ENCODE data around the gene FN3K. TPM values are rescaled to one million over a fixed set of nuclear protein-coding genes. Genes with fewer than 3 reads are reported as not detected.
"Not testable (repeated sequence)": the region's sequence is repeated elsewhere in the genome, so short reads cannot be mapped to it uniquely, and the experiment has no call there.

The FN3K gene
- polyA plus RNA-seq, 2 of the 4 experiments (the other 2 are of a cell fraction) = 1.3 to 13.2 TPM

DNA sequence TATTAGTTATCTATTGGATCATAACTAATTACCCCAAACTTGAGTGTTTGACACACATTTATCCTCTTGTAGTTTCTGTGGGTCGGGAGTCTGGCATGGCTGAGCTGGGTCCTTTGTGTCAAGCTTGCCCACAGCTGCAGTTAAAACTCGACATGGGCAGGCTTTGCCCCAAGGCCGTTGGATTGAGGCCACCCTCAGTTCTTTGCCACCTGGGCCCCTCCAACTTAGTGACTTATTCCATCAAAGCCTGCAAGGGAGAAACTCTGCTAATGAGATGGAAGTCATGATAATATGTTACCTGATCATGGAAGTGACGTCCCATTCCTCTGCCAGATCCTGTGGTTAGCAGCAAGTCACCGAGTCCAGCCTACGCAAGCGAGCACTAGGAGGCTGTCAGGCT, 33.6 kb downstream of the FN3K start:
- Histone ChIP-seq H3K9me3 (no peaks in the 10 kb centered on the region), H3K27ac (no peak overlapping the region), H3K4me3 (no peak overlapping the region), H3K4me2 (no peak overlapping the region), H3K4me1 (no peaks in the 10 kb centered on the region)
- POLR2A ChIA-PET = no interaction called here
- FAIRE-seq (no peak), ATAC-seq (no peak), DNase-seq (ENCODE audit: low read depth in 1 of 2, low spot score in 1 of 2) (no peak)
- CTCF ChIA-PET = interaction anchor here (3.8 to 20.7 kb wide), 3 partner anchors 8 to 106 kb away, joined by 27 to 450 read pairs (median 106); no protein-coding TSS in a partner anchor
- 86% methylated on average over 7 of the region's 7 CpGs for WGBS (ENCODE audit: missing lambda C conversion rate)
- TF ChIP-seq MAFK (IDR thresholded peaks at IDR 0.05; ENCODE audit: partially characterized antibody) (no peak), ZNF302 (CRISPR knock-in tag; IDR thresholded peaks at IDR 0.05) (no peak), TFCP2L1 (CRISPR knock-in tag; IDR thresholded peaks at IDR 0.05) (no peak), KDM1A (IDR thresholded peaks at IDR 0.05; ENCODE audit: low read depth) (no peak), TP53 (CRISPR knock-in tag; IDR thresholded peaks at IDR 0.05) (no peak), RFX5 (IDR thresholded peaks at IDR 0.05) (no peak), PHF8 (IDR thresholded peaks at IDR 0.05; ENCODE audit: borderline replicate concordance, low read depth) (no peak), EHF (CRISPR knock-in tag; IDR thresholded peaks at IDR 0.05) (no peak), SMC3 (IDR thresholded peaks at IDR 0.05) (no peak), HOXB5 (CRISPR knock-in tag; IDR thresholded peaks at IDR 0.05) (no peak), JUNB (IDR thresholded peaks at IDR 0.05) (no peak)
- TF ChIP-seq, protein P1, sequence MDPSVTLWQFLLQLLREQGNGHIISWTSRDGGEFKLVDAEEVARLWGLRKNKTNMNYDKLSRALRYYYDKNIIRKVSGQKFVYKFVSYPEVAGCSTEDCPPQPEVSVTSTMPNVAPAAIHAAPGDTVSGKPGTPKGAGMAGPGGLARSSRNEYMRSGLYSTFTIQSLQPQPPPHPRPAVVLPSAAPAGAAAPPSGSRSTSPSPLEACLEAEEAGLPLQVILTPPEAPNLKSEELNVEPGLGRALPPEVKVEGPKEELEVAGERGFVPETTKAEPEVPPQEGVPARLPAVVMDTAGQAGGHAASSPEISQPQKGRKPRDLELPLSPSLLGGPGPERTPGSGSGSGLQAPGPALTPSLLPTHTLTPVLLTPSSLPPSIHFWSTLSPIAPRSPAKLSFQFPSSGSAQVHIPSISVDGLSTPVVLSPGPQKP (IDR thresholded peaks at IDR 0.05; ENCODE audit: low read depth, low read length) = no peak
- TF ChIP-seq, protein P2, sequence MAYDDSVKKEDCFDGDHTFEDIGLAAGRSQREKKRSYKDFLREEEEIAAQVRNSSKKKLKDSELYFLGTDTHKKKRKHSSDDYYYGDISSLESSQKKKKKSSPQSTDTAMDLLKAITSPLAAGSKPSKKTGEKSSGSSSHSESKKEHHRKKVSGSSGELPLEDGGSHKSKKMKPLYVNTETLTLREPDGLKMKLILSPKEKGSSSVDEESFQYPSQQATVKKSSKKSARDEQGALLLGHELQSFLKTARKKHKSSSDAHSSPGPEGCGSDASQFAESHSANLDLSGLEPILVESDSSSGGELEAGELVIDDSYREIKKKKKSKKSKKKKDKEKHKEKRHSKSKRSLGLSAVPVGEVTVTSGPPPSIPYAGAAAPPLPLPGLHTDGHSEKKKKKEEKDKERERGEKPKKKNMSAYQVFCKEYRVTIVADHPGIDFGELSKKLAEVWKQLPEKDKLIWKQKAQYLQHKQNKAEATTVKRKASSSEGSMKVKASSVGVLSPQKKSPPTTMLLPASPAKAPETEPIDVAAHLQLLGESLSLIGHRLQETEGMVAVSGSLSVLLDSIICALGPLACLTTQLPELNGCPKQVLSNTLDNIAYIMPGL (CRISPR knock-in tag; IDR thresholded peaks at IDR 0.05; ENCODE audit: borderline replicate concordance) = no peak

DNA sequence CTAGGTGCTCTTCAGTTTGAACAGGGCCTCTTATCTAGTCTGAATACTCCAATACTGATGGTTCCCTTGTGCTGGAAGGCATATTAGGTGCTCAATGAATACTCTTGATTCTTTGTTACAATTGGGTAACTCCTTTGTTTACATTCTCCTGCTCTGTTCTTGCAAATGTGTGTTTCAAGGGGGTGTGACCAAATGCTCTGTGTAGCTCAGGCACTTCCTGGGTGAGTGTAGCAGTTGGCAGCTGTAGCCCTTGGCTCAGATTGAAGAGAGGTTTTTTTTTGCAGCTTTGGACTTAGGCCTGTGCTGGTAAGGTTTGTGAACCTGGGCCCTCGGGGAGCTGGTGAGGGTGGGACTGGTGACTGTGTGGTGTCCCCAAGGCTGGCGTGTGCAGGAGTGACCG, 36.6 kb downstream of the FN3K start:
- Histone ChIP-seq H3K27ac (no peak overlapping the region), H3K4me1 (no peaks in the 10 kb centered on the region), H3K4me3 (no peak overlapping the region), H3K9me3 (no peaks in the 10 kb centered on the region), H3K4me2 (no peak overlapping the region)
- WGBS (ENCODE audit: missing lambda C conversion rate) = 75% methylated on average over 3 of the region's 3 CpGs
- ATAC-seq (peak; percentile 70 to 76; a peak in 5 of 6 replicates), FAIRE-seq (no peak), DNase-seq (ENCODE audit: low read depth in 1 of 2, low spot score in 1 of 2) (peak; percentile 54)
- CTCF ChIA-PET = interaction anchor here (0.9 to 20.7 kb wide), 6 partner anchors 7 to 419 kb away, joined by 3 to 450 read pairs (median 10); no protein-coding TSS in a partner anchor
- TF ChIP-seq GATA3 (IDR thresholded peaks at IDR 0.05; ENCODE audit: borderline replicate concordance) = no peak
- no peak for TF ChIP-seq ZNF302 (CRISPR knock-in tag; IDR thresholded peaks at IDR 0.05)
- POLR2A ChIA-PET = no interaction called here

DNA sequence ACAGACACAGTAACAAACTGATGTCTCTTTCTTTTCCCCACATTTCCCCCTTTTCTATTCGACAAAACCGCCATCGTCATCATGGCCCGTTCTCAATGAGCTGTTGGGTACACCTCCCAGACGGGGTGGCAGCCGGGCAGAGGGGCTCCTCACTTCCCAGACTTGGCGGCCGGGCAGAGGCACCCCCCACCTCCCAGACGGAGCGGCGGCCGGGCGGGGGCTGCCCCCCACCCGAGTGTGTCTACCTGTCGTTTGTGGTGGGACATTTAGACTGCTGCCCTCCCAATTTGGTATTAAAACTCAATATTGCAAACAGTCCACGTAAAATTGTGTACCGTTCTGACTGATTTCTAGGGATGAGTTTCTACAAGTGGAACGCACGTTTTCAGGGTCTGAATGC, 39.0 kb downstream of the FN3K start:
- H3K27ac ChIP-seq; H3K9me3 ChIP-seq; H3K4me3 ChIP-seq; POLR2A ChIA-PET; DNase-seq (ENCODE audit: low read depth in 1 of 2, low spot score in 1 of 2); ATAC-seq; FAIRE-seq; H3K4me1 ChIP-seq: not testable (repeated sequence)
- 69% methylated on average over 19 of the region's 19 CpGs for WGBS (ENCODE audit: missing lambda C conversion rate)
- CTCF ChIA-PET = interaction anchor here (0.7 to 20.7 kb wide), 26 partner anchors 9 to 332 kb away, joined by 3 to 450 read pairs (median 4); partner anchors contain the start of gene FN3KRP
- peak overlapping the region; percentile 52; the same call in 1 of the 3 replicates for H3K4me2 ChIP-seq

DNA sequence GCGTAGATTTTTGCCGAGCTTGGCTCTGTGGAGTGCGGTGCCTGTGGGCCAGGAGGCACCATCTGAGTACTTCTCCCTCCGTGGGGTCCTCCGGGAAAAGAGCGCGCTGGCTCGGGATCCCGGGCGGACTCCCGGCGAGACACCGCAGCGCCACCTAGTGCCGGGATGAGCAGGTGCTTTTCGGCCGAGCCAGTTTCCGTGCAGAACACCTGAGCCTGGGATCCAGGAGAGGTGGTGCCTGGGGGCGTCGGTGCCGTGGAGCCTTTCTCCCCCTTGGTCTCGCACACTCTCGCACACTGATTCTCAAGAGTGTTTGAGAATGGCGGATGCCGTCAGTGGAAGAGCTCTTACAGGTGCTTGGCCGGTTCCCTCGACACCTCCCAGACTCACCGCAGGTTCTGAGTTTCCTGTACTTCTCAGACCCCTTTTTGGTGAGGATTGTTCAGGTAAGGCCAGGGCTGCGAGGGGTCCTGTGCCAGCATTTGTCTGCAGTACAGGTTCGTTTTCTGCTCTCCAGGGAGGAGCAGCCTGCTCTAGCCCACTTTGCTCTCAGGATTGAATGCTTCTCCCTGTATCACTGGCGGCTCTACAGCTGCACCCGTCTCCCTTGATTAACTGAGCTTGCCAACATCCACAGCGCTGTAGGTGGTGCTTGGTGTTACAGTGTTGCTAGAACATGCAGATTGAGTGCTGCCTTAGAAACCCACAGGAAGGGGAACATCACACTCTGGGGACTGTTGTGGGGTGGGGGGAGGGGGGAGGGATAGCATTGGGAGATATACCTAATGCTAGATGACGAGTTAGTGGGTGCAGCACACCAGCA, 39.8 kb downstream of the FN3K start:
- Histone ChIP-seq H3K4me3 (no peak overlapping the region), H3K4me2 (peak overlapping the region; percentile 52; the same call in 2 of the 3 replicates), H3K27ac (no peak overlapping the region), H3K4me1 (no peaks in the 10 kb centered on the region), H3K9me3 (no peaks in the 10 kb centered on the region)
- CTCF ChIA-PET = interaction anchor here (0.7 to 20.7 kb wide), 41 partner anchors 10 to 745 kb away, joined by 3 to 450 read pairs (median 3); partner anchors contain the start of gene FN3KRP
- DNase-seq (ENCODE audit: low read depth in 1 of 2, low spot score in 1 of 2) = peak; percentile 69 to 95
- FAIRE-seq = no peak
- POLR2A ChIA-PET = no interaction called here
- WGBS (ENCODE audit: missing lambda C conversion rate) = 38% methylated on average over 34 of the region's 34 CpGs
- peak; percentile 82 to 86 for ATAC-seq
- TF ChIP-seq RCOR1 (IDR thresholded peaks at IDR 0.05; ENCODE audit: low read depth, low read length) (no peak), POLR2A (IDR thresholded peaks at IDR 0.05; ENCODE audit: low read length) (no peak), ESRRA (IDR thresholded peaks at IDR 0.05; ENCODE audit: borderline replicate concordance, low read length) (no peak), SMC3 (IDR thresholded peaks at IDR 0.05) (peak; percentile 71), MAFK (IDR thresholded peaks at IDR 0.05; ENCODE audit: partially characterized antibody) (no peak), KDM1A (IDR thresholded peaks at IDR 0.05; ENCODE audit: low read depth) (no peak), TP53 (CRISPR knock-in tag; IDR thresholded peaks at IDR 0.05) (no peak), RAD21 (conservative IDR thresholded peaks at IDR 0.05 in 1 of 2, IDR thresholded peaks at IDR 0.05 in 1 of 2) (peak; percentile 58 to 73), BHLHE40 (IDR thresholded peaks at IDR 0.05; ENCODE audit: low read depth, low read length) (no peak), JUNB (IDR thresholded peaks at IDR 0.05) (no peak)
- TF ChIP-seq, protein P3, sequence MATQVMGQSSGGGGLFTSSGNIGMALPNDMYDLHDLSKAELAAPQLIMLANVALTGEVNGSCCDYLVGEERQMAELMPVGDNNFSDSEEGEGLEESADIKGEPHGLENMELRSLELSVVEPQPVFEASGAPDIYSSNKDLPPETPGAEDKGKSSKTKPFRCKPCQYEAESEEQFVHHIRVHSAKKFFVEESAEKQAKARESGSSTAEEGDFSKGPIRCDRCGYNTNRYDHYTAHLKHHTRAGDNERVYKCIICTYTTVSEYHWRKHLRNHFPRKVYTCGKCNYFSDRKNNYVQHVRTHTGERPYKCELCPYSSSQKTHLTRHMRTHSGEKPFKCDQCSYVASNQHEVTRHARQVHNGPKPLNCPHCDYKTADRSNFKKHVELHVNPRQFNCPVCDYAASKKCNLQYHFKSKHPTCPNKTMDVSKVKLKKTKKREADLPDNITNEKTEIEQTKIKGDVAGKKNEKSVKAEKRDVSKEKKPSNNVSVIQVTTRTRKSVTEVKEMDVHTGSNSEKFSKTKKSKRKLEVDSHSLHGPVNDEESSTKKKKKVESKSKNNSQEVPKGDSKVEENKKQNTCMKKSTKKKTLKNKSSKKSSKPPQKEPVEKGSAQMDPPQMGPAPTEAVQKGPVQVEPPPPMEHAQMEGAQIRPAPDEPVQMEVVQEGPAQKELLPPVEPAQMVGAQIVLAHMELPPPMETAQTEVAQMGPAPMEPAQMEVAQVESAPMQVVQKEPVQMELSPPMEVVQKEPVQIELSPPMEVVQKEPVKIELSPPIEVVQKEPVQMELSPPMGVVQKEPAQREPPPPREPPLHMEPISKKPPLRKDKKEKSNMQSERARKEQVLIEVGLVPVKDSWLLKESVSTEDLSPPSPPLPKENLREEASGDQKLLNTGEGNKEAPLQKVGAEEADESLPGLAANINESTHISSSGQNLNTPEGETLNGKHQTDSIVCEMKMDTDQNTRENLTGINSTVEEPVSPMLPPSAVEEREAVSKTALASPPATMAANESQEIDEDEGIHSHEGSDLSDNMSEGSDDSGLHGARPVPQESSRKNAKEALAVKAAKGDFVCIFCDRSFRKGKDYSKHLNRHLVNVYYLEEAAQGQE (IDR thresholded peaks at IDR 0.05) = no peak
- TF ChIP-seq, protein P4, sequence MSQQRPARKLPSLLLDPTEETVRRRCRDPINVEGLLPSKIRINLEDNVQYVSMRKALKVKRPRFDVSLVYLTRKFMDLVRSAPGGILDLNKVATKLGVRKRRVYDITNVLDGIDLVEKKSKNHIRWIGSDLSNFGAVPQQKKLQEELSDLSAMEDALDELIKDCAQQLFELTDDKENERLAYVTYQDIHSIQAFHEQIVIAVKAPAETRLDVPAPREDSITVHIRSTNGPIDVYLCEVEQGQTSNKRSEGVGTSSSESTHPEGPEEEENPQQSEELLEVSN (IDR thresholded peaks at IDR 0.05; ENCODE audit: borderline replicate concordance, low read depth) = no peak
